Measurements from ENCODE around the gene DDC. TPM values are rescaled to one million over a fixed set of nuclear protein-coding genes. Genes with fewer than 3 reads are reported as not detected.

DDC gene
- total RNA-seq, 1 experiment from 2014 or later: 87.0 TPM

- Mint-ChIP-seq H3K9me3 (ENCODE audit: unreplicated experiment) (peaks cover 10% of the 10 kb centered on the region), H3K4me1 (ENCODE audit: low read depth, unreplicated experiment) (peaks cover 24% of the 10 kb centered on the region), H3K27me3 (ENCODE audit: insufficient read depth, unreplicated experiment) (no peaks in the 10 kb centered on the region), H3K4me3 (ENCODE audit: unreplicated experiment) (no peak overlapping the region), H3K27ac (ENCODE audit: unreplicated experiment) (peak overlapping the region; percentile 60), H3K36me3 (ENCODE audit: insufficient read depth, unreplicated experiment) (peaks cover 29% of the 10 kb centered on the region)
- no peak for TF ChIP-seq CTCF (IDR thresholded peaks at IDR 0.05; ENCODE audit: insufficient read depth in 1 of 2, low read depth in 1 of 2, low read length in 1 of 2, severe bottlenecking in 1 of 2, unreplicated experiment in 1 of 2)
- no peak overlapping the region for H3K4me3 ChIP-seq (ENCODE audit: low read depth, low read length)
- H3K36me3 ChIP-seq (ENCODE audit: control insufficient read depth, insufficient read depth, low read length): no peaks in the 10 kb centered on the region; the same call in none of the 2 replicates
- no TSS peak for BruUV-seq (replicated peaks)
- intact Hi-C loops (cut with micrococcal nuclease; ENCODE audit: unreplicated experiment): no loop called here
- peaks cover 16% of the 10 kb centered on the region for H3K4me1 ChIP-seq
- ChIA-PET CTCF (no interaction called here), POLR2A (no interaction called here)
- no peaks in the 10 kb centered on the region for H3K9me3 ChIP-seq
- no peak for DNase-seq
- no peaks in the 10 kb centered on the region for H3K27me3 ChIP-seq (replicated peaks; ENCODE audit: control insufficient read depth, insufficient read depth, low read length)
Measured at GRCh38 chr7:50496569-50496968, 68.6 kb downstream of the DDC start.

- ChIA-PET POLR2A (no interaction called here), CTCF (no interaction called here)
- intact Hi-C loops (cut with micrococcal nuclease; ENCODE audit: unreplicated experiment): no loop called here
- peaks cover 37% of the 10 kb centered on the region for H3K36me3 Mint-ChIP-seq (ENCODE audit: insufficient read depth, unreplicated experiment)
- H3K4me1 ChIP-seq: peaks cover 16% of the 10 kb centered on the region
- H3K27me3 ChIP-seq (replicated peaks; ENCODE audit: control insufficient read depth, insufficient read depth, low read length): no peaks in the 10 kb centered on the region
- H3K27me3 Mint-ChIP-seq (ENCODE audit: insufficient read depth, unreplicated experiment): no peaks in the 10 kb centered on the region
- H3K4me1 Mint-ChIP-seq (ENCODE audit: low read depth, unreplicated experiment): peaks cover 24% of the 10 kb centered on the region
- peaks cover 2% of the 10 kb centered on the region; the same call in 1 of the 2 replicates for H3K9me3 ChIP-seq
- no peak for DNase-seq
- H3K4me3 Mint-ChIP-seq (ENCODE audit: unreplicated experiment): no peak overlapping the region
- TF ChIP-seq CTCF (IDR thresholded peaks at IDR 0.05; ENCODE audit: insufficient read depth in 1 of 2, low read depth in 1 of 2, low read length in 1 of 2, severe bottlenecking in 1 of 2, unreplicated experiment in 1 of 2): no peak
- H3K4me3 ChIP-seq (ENCODE audit: low read depth, low read length): no peak overlapping the region
- no peaks in the 10 kb centered on the region; the same call in none of the 2 replicates for H3K36me3 ChIP-seq (ENCODE audit: control insufficient read depth, insufficient read depth, low read length)
- BruUV-seq (replicated peaks): no TSS peak
- H3K9me3 Mint-ChIP-seq (ENCODE audit: unreplicated experiment): peaks cover 10% of the 10 kb centered on the region
- H3K27ac Mint-ChIP-seq (ENCODE audit: unreplicated experiment): no peak overlapping the region
Measured at GRCh38 chr7:50495746-50496145, 69.5 kb downstream of the DDC start.

- peaks cover 24% of the 10 kb centered on the region for H3K4me1 Mint-ChIP-seq (ENCODE audit: low read depth, unreplicated experiment)
- TF ChIP-seq CTCF (IDR thresholded peaks at IDR 0.05; ENCODE audit: insufficient read depth in 1 of 2, low read depth in 1 of 2, low read length in 1 of 2, severe bottlenecking in 1 of 2, unreplicated experiment in 1 of 2): no peak
- intact Hi-C loops (cut with micrococcal nuclease; ENCODE audit: unreplicated experiment): loop anchor here (2.0 kb wide), 2 partner anchors 16 to 42 kb away; no protein-coding TSS in a partner anchor
- POLR2A ChIA-PET: no interaction called here
- peak overlapping the region; percentile 20 for H3K4me3 Mint-ChIP-seq (ENCODE audit: unreplicated experiment)
- H3K36me3 Mint-ChIP-seq (ENCODE audit: insufficient read depth, unreplicated experiment): peaks cover 43% of the 10 kb centered on the region
- H3K36me3 ChIP-seq (ENCODE audit: control insufficient read depth, insufficient read depth, low read length): no peaks in the 10 kb centered on the region
- H3K9me3 ChIP-seq: peaks cover 16% of the 10 kb centered on the region
- H3K4me3 ChIP-seq (ENCODE audit: low read depth, low read length): no peak overlapping the region
- H3K9me3 Mint-ChIP-seq (ENCODE audit: unreplicated experiment): peaks cover 10% of the 10 kb centered on the region
- no peaks in the 10 kb centered on the region for H3K27me3 Mint-ChIP-seq (ENCODE audit: insufficient read depth, unreplicated experiment)
- BruUV-seq (replicated peaks): no TSS peak
- peak overlapping the region; percentile 60 for H3K27ac Mint-ChIP-seq (ENCODE audit: unreplicated experiment)
- peaks cover 16% of the 10 kb centered on the region for H3K4me1 ChIP-seq
- DNase-seq: peak; percentile 56 to 61
- CTCF ChIA-PET: no interaction called here
- H3K27me3 ChIP-seq (replicated peaks; ENCODE audit: control insufficient read depth, insufficient read depth, low read length): no peaks in the 10 kb centered on the region
Measured at GRCh38 chr7:50492770-50493519, 72.3 kb downstream of the DDC start.

Measured in Caco-2 (cell line).